IgD-negative memory B cell (primary cell): ENCODE measurements around the gene OR4S1. TPM values are rescaled to one million over a fixed set of nuclear protein-coding genes. Genes with fewer than 3 reads are reported as not detected.
"Not testable (repeated sequence)": the region's sequence is repeated elsewhere in the genome, so short reads cannot be mapped to it uniquely, and the experiment has no call there.

Experiments
- H3K27ac Mint-ChIP-seq, 3 donors: one replicate each; pipeline ENCODE4 v1.8.0; 2020 to 2022; ENCODE audit warnings: mild to moderate bottlenecking in 3 of 3, mixed read lengths in 3 of 3, moderate library complexity in 1 of 3
- H3K27me3 Mint-ChIP-seq: one replicate; pipeline ENCODE4 v1.8.0; 2021; ENCODE audit warnings: mixed read lengths
- H3K36me3 Mint-ChIP-seq: one replicate; pipeline ENCODE4 v1.8.0; 2020; ENCODE audit warnings: mild to moderate bottlenecking, mixed read lengths
- H3K4me1 Mint-ChIP-seq, 3 donors: one replicate each; pipeline ENCODE4 v1.8.0; 2020 to 2022; ENCODE audit warnings: mixed read lengths in 3 of 3, mild to moderate bottlenecking in 1 of 3
- H3K4me3 Mint-ChIP-seq, 4 donors: one replicate each; pipeline ENCODE4 v1.8.0; 2020 to 2022; ENCODE audit warnings: mild to moderate bottlenecking in 4 of 4, mixed read lengths in 4 of 4, moderate library complexity in 3 of 4
- H3K9me3 Mint-ChIP-seq, 3 donors: one replicate each; pipeline ENCODE4 v1.8.0; 2020 to 2021; ENCODE audit warnings: mixed read lengths in 3 of 3, mild to moderate bottlenecking in 1 of 3
- polyA plus RNA-seq: library from polyadenylated mRNA; unstranded; fragments of 300-500 nt; fragmentation: Illumina TruSeq; gene quantifications from one replicate; pipeline ENCODE4 v1.2.3, GENCODE V29; 2021

The OR4S1 gene, protein sequence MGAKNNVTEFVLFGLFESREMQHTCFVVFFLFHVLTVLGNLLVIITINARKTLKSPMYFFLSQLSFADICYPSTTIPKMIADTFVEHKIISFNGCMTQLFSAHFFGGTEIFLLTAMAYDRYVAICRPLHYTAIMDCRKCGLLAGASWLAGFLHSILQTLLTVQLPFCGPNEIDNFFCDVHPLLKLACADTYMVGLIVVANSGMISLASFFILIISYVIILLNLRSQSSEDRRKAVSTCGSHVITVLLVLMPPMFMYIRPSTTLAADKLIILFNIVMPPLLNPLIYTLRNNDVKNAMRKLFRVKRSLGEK
- not detected for polyA plus RNA-seq

DNA sequence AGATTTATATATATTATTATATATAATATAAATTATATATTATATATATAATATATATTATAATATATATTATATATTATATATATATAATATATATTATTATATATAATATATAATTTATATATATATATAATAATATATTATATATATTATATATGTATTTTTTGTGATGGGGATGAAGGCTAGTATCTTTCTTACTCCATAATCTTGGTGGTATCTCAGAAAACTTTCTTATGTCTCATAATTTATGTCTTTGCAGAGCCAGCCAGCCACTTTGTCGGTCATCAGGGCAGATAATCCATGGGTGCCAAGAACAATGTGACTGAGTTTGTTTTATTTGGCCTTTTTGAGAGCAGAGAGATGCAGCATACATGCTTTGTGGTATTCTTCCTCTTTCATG is at the start of gene OR4S1:
Gene OR4S1, plus strand, starts transcription at position 301 of the 400 bp plus-strand sequence. Its CDS starts 0 bp downstream, at position 301.
- Mint-ChIP-seq H3K9me3 (peaks cover 0 to 2% (median 0%) of the 10 kb centered on the region in 3 donors), H3K27me3 (peaks cover 10% of the 10 kb centered on the region), H3K36me3 (no peaks in the 10 kb centered on the region), H3K27ac (no peak within 1 kb of the TSS), H3K4me1 (no peaks in the 10 kb centered on the region), H3K4me3 (no peak within 1 kb of the TSS)

DNA sequence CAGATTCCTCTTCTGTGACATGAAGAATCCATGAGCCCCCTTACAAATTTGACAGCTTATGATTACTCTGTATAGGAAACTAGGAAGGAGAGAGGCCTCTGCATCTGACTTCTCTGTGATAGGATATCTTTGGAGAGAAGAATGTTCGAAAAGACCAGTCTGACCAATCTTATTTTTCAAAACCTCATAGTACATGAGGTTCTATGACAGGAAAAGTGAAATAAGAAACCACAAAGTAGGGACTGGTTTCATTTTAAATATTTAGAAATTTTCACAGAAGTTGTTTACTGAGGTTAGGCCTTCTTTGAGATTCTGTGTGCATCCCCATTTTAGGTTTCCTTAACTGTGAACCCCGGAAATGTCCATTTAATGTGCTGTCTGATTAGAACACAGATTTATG is 44.4 kb upstream of the OR4S1 start:
- no peak overlapping the region for H3K4me3 Mint-ChIP-seq
- no peak overlapping the region for H3K27ac Mint-ChIP-seq
- no peaks in the 10 kb centered on the region for H3K4me1 Mint-ChIP-seq
- peaks cover 4% of the 10 kb centered on the region for H3K27me3 Mint-ChIP-seq
- no peaks in the 10 kb centered on the region for H3K36me3 Mint-ChIP-seq
- H3K9me3 Mint-ChIP-seq = peaks cover 0 to 1% (median 1%) of the 10 kb centered on the region in 3 donors

DNA sequence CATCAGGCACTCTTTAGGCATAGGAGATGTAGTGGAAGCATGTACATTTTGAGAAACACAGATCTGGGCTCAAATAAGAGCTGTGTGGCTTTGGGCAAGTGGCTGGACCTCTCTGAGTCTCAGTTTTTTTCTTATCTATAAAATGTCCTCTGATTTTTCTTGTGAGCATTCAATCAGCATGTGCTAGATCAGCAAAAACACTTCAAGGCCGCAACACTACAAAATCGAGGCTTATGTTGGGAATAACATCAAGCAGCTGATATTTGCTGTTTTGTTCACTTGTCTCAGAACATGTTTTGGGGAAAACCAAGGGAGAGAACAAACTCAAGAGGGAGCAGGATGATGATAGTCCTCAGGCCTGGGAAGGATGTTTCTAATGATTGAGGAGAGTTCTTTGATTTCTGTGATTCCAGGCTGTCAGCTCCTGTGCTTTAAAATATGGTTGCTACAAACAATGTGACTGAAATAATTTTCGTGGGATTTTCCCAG is 42.6 kb upstream of the OR4S1 start, which contains the start of gene OR4X1:
Gene OR4X1, plus strand, starts transcription at position 439 of the 489 bp plus-strand sequence. Its CDS starts 0 bp downstream, at position 439.
- Mint-ChIP-seq H3K4me1 (no peaks in the 10 kb centered on the region), H3K4me3 (no peak within 1 kb of the TSS), H3K36me3 (no peaks in the 10 kb centered on the region), H3K27me3 (no peaks in the 10 kb centered on the region), H3K27ac (no peak within 1 kb of the TSS), H3K9me3 (peaks cover 0 to 1% (median 0%) of the 10 kb centered on the region in 3 donors)

DNA sequence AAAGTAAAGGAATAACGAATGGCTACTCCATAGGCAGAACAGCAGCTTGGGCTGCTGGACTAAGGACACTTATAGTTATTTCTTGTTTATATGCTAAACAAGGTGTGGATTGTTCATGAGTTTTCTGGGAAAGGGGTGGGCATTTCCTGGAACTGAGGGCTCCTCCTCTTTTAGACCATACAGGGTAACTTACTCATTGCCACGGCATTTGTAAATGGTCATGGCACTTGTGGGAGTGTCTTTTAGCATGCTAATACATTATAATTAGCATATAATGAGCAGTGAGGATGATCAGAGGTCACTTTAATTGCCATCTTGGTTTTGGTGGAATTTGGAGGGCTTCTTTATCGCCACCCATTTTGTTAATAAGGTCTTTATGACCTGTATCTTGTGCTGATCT is 35.4 kb upstream of the OR4S1 start:
- Mint-ChIP-seq H3K4me1 (no peaks in the 10 kb centered on the region), H3K36me3 (no peaks in the 10 kb centered on the region), H3K27me3 (no peaks in the 10 kb centered on the region), H3K4me3 (no peak overlapping the region), H3K9me3 (peaks cover 0 to 2% (median 0%) of the 10 kb centered on the region in 3 donors), H3K27ac (no peak overlapping the region)

DNA sequence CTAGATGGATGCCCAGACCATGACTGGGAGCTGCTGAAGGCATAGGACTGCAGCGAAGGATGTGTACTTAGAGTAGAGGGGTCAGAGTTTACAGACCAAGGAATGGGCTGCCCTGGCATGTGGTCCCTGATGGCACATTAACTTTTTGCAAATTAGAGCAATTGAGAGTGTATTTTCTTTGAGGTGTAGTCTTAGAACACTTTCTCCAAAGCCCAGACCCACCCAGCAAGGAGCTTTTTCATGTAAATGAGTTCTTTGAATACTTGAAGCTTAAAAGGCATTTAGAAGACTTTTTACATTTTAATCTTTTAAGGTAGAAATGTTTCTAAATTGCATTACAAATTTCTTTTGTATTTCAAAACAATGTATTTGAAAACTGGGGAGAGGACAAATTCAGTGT is 33.4 kb upstream of the OR4S1 start:
- Mint-ChIP-seq H3K27ac (no peak overlapping the region), H3K4me3 (no peak overlapping the region), H3K36me3 (no peaks in the 10 kb centered on the region)

DNA sequence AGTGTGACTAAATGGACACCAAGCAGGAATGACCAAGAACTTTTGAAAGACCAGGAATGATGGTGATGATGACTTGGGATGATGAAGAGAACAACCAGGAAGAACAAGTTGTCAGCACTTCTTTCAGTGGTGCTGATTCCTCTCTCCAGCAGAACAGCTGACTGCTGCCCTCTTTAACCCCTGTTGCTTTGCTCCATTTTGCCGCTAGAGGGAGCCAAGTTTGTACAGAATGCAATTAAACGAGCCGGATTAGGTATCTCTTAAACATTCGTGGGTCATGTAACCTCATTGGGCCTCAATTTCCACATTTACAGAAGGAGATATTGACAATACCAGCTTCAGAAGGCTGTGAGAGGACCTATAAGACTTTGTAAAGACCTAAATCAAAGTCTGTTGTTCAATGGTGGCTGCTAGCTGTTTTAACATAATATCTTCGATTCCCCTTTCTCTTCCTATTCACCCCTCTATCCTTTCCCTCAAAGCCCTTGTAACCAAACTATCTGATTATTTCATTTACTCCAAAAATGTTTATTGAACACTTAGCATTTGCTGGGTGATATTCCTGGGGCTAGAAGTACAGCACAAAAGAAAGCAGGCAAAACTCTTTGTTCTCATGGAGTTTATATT is 1.9 kb downstream of the OR4S1 start:
- no peaks in the 10 kb centered on the region for H3K4me1 Mint-ChIP-seq
- H3K9me3 Mint-ChIP-seq = no peaks in the 10 kb centered on the region
- peaks cover 10% of the 10 kb centered on the region for H3K27me3 Mint-ChIP-seq
- no peaks in the 10 kb centered on the region for H3K36me3 Mint-ChIP-seq
- no peak overlapping the region for H3K27ac Mint-ChIP-seq
- H3K4me3 Mint-ChIP-seq = no peak overlapping the region

More for the DNA sequence above, 33.4 kb upstream of the OR4S1 start:
- H3K27me3 Mint-ChIP-seq = no peaks in the 10 kb centered on the region
- H3K9me3 Mint-ChIP-seq = peaks cover 0 to 2% (median 0%) of the 10 kb centered on the region in 3 donors
- H3K4me1 Mint-ChIP-seq = no peaks in the 10 kb centered on the region

DNA sequence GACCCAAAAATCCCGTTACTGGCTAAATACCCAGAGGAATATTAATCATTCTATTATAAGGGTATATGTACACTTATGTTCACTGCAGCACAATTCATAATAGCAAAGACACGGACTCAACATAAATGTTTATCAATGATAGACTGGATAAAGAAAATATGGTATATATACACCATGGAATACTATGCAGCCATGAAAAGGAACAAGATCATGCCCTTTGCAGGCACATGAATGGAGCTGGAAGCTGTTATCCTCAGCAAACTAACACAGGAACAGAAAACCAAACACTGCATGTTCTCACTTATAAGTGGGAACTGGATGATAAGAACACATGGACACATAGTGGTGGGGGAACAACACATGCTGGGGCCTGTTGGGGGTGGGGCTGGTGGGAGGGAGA is 7.6 kb downstream of the OR4S1 start:
- not testable (repeated sequence) for H3K27ac Mint-ChIP-seq, H3K4me1 Mint-ChIP-seq
- peaks cover 2 to 16% (median 8%) of the 10 kb centered on the region in 3 donors for H3K9me3 Mint-ChIP-seq

DNA sequence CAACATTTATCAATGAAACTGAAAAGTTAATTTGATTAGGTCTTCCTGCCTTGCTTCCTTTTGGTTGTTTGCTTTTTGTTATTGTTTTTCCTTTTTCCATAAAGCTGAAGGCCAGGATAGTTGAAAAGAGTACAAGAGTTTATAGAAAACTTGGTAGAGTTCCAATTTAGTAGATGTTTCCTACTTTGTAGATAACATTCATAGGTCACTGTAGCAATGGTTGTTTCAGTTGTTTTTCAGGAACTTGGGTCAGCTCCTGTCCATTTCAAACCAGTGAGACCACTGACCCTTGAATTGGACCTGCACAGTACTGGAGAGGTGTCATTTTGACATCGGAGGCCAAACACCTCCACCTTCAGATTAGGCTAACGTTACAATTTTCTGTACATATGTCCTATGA is 13.8 kb downstream of the OR4S1 start:
- H3K9me3 Mint-ChIP-seq, H3K27me3 Mint-ChIP-seq, H3K4me1 Mint-ChIP-seq, H3K36me3 Mint-ChIP-seq, H3K27ac Mint-ChIP-seq, H3K4me3 Mint-ChIP-seq: not testable (repeated sequence)

More for the DNA sequence above, 7.6 kb downstream of the OR4S1 start:
- H3K36me3 Mint-ChIP-seq, H3K27me3 Mint-ChIP-seq: not testable (repeated sequence)
- peak overlapping the region in 1 of 4 donors; percentile 3 for H3K4me3 Mint-ChIP-seq

DNA sequence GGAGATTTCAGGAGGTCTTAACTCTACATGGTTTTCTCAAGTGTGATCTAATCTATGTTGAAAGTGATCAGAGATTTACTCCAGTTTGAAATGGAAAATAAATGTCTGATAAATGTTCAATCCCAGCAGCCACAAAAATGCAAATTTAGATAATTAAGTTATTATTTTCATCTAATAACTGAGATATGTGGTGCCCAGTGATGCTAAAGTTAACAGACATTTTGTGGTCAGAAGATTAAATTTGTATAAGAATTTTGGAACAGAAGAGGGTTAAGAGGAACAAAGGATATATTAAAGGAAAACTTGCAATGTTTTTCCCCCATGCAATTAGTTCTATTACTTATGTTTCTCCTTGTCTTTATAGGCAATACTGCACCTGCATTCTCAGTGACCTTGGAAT is 18.6 kb downstream of the OR4S1 start, which contains the start of gene OR4C3:
Gene OR4C3, plus strand, starts transcription at position 301 of the 400 bp plus-strand sequence. CDS start 102 bp downstream, outside the sequence.
- H3K4me3 Mint-ChIP-seq = not testable (repeated sequence)

DNA sequence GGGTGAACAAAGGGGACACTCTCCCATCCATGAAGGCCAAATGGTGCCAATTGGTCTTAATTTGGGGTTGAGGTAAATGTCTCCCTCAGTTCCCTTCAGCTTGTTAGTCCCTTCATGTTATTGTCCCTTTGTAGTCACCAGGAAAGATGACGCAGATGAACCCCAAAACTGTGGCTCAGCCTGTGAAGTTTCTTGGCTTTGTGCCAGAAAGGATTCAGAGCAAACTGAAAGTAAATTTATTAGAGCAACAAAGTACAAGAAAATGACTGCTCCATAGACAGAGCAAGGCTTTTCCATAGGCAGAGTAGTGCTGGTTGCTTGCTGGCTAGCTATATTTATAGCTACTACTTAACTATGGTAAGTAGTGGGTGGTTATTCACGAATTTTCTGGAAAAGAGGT is 35.4 kb downstream of the OR4S1 start:
- no peak overlapping the region for H3K27ac Mint-ChIP-seq

More for the DNA sequence above, 18.6 kb downstream of the OR4S1 start, which contains the start of gene OR4C3:
- not testable (repeated sequence) for H3K4me1 Mint-ChIP-seq, H3K36me3 Mint-ChIP-seq, H3K9me3 Mint-ChIP-seq, H3K27ac Mint-ChIP-seq, H3K27me3 Mint-ChIP-seq

DNA sequence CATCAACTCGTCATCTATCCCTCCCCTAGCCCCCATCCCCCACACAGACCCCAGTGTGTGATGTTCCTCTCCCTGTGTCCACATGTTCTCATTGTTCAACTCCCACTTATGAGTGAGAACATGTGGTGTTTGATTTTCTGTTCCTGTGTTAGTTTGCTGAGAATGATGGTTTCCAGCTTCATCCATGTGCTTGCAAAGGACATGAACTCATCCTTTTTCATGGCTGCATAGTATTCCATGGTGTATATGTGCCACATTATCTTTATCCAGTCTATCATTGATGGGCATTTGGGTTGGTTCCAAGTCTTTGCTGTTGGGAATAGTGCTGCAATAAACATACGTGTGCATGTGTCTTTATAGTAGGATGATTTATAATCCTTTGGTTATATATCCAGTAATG is 36.5 kb downstream of the OR4S1 start:
- H3K4me3 Mint-ChIP-seq, H3K27ac Mint-ChIP-seq, H3K36me3 Mint-ChIP-seq, H3K4me1 Mint-ChIP-seq, H3K9me3 Mint-ChIP-seq, H3K27me3 Mint-ChIP-seq: not testable (repeated sequence)

More for the DNA sequence above, 35.4 kb downstream of the OR4S1 start:
- no peaks in the 10 kb centered on the region for H3K27me3 Mint-ChIP-seq
- peaks cover 2% of the 10 kb centered on the region for H3K36me3 Mint-ChIP-seq
- H3K4me1 Mint-ChIP-seq = peaks cover 0 to 3% (median 0%) of the 10 kb centered on the region in 3 donors
- no peak overlapping the region for H3K4me3 Mint-ChIP-seq
- peaks cover 0 to 4% (median 3%) of the 10 kb centered on the region in 3 donors for H3K9me3 Mint-ChIP-seq

DNA sequence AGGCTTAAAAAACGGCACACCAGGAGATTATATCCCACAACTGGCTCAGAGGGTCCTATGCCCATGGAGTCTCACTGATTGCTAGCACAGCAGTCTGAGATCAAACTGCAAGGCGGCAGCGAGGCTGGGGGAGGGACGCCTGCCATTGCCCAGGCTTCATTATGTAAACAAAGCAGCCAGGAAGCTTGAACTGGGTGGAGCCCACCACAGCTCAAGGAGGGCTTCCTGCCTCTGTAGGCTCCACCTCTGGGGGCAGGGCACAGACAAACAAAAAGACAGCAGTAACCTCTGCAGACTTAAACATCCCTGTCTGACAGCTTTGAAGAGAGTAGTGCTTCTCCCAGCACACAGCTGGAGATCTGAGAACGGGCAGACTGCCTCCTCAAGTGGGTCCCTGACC is 40.3 kb downstream of the OR4S1 start:
- not testable (repeated sequence) for H3K4me1 Mint-ChIP-seq, H3K36me3 Mint-ChIP-seq, H3K4me3 Mint-ChIP-seq, H3K27me3 Mint-ChIP-seq
- H3K9me3 Mint-ChIP-seq = peaks cover 0 to 12% (median 5%) of the 10 kb centered on the region in 3 donors
- H3K27ac Mint-ChIP-seq = peak overlapping the region in 1 of 3 donors; percentile 23

DNA sequence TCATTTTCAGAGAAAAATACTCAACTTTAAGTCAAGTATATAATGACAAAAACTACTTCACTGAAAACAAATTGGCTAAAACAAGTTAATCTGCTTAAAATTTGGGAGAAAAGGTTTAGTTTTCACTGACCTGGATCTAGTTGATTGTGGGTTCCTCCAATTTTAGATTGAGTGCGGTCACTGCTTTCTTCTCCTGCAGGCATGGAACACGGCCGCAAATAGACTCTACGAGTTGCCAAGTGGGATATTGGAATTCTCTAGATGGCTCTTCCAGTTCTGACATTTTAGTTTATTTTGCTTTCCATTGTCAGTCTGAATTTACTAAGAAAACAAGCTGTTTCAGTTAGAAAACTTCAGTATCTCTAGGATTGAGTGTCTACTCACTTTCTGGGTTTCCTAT is 48.0 kb downstream of the OR4S1 start:
- H3K27ac Mint-ChIP-seq = no peak overlapping the region
- H3K4me3 Mint-ChIP-seq = no peak overlapping the region
- H3K4me1 Mint-ChIP-seq = no peaks in the 10 kb centered on the region
- H3K27me3 Mint-ChIP-seq = peaks cover 2% of the 10 kb centered on the region
- no peaks in the 10 kb centered on the region for H3K36me3 Mint-ChIP-seq
- H3K9me3 Mint-ChIP-seq = peaks cover 0 to 5% (median 4%) of the 10 kb centered on the region in 3 donors

DNA sequence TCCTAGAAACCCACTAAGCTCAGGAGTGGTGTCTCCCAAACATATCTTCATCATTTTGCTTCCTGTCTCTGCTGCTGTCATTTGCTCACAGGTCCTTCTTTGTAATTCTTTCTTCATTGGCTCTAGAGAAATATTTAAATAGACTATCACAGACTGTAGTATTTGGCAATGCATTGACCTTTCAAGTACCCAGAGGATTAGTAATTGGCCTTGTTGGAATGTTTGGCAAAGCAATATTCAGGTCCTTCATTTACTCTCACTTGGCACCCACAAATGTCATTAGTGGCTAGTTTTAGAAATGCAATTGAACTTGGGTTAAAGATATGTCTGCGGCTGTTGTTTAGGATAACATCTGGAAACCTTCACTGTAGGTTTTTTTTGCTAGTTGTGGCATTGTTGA is 48.7 kb downstream of the OR4S1 start:
- Mint-ChIP-seq H3K4me3 (no peak overlapping the region), H3K27me3 (peaks cover 2% of the 10 kb centered on the region), H3K36me3 (no peaks in the 10 kb centered on the region), H3K4me1 (no peaks in the 10 kb centered on the region), H3K9me3 (peaks cover 0 to 5% (median 4%) of the 10 kb centered on the region in 3 donors), H3K27ac (no peak overlapping the region)
